GM12873 (cell line): Measurements from ENCODE around the gene THSD7B.

Source experiments
- TF ChIP-seq, protein P1 (sequence below): IDR thresholded peaks from 2 replicates; pipeline ENCODE4 v1.5.1; 2012; ENCODE audit warnings: low read depth, mild to moderate bottlenecking, moderate library complexity, low read length, control low read depth; ENCODE audit not compliant: insufficient read depth; ENCODE audit errors: missing control alignments

The THSD7B gene

DNA sequence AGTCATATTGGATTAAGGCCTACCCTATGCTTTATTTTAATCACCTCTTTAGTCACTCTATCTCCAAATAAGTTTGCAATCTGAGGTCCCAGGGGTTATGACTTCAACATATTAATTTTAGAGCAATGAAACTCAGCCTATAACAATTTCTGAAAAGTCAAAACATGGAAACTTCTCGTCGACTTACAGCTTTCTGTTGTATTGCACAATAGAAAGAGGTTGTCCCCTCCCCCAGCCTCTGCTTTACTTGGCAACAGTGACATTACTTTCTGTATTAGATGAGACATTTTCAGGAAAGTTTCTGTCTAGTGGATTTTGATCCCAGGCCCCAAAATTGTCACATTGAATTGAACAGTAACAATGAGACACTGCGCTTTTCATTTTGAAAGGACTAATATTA, 326.4 kb downstream of the THSD7B start:
- TF ChIP-seq, protein P1, sequence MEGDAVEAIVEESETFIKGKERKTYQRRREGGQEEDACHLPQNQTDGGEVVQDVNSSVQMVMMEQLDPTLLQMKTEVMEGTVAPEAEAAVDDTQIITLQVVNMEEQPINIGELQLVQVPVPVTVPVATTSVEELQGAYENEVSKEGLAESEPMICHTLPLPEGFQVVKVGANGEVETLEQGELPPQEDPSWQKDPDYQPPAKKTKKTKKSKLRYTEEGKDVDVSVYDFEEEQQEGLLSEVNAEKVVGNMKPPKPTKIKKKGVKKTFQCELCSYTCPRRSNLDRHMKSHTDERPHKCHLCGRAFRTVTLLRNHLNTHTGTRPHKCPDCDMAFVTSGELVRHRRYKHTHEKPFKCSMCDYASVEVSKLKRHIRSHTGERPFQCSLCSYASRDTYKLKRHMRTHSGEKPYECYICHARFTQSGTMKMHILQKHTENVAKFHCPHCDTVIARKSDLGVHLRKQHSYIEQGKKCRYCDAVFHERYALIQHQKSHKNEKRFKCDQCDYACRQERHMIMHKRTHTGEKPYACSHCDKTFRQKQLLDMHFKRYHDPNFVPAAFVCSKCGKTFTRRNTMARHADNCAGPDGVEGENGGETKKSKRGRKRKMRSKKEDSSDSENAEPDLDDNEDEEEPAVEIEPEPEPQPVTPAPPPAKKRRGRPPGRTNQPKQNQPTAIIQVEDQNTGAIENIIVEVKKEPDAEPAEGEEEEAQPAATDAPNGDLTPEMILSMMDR: no peak

DNA sequence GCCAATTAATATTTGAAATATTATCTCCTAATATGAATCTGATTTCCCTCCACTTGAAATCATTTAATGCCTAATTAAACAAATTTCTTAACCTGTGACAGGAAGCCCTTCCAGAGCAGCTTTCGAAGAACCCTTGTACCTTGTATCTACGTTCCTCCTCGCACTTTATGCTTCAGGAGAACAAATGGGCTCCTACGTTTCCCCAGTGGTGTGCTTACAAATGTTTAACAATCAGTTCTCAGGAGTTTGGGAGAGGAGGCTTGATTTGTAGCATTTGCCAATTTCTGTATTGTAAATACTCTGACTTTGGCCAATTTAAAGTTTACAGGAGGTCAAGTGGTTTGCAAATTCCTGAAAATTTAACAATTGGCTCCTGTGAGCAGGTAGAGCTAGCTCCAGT, 327.8 kb downstream of the THSD7B start:
- TF ChIP-seq, protein P1: no peak

DNA sequence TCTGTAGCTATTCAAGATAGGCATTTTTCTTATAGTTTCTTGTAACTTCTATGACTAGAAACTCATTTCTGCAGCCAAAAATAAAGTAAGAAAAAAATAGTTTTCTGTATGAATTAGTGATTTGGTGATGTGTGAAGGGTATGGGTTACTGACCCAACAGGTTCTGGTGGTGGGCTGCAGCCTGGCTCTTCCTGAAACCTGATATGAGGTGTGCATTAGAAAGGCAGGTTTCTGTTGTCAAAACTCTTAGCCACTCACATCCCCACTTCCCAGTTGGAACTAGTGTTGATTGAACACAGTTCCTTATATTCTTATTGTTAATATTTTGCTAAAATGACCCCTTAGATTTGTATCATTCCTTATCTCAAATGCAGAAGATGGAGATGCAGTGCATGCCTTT, 330.8 kb downstream of the THSD7B start:
- TF ChIP-seq, protein P1: no peak

DNA sequence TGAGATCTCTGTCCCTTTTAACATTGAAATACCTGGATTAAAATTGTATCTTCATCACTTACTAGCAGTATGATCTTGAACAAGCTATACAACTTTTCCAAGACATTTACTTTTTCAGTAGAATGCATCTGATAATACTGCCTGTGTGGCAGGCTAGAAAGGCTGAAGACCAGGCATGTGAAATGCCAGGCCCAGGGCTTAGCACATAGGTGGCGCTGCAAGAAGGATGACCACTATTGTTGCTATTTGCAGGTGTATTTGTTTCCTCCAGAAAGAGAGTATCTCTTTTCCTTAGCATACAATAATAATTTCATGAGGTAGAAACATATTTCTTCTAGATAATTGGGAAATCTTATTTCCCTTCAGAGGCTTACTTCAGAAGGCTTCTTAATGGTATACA, 331.3 kb downstream of the THSD7B start:
- TF ChIP-seq, protein P1: peak; percentile 30

DNA sequence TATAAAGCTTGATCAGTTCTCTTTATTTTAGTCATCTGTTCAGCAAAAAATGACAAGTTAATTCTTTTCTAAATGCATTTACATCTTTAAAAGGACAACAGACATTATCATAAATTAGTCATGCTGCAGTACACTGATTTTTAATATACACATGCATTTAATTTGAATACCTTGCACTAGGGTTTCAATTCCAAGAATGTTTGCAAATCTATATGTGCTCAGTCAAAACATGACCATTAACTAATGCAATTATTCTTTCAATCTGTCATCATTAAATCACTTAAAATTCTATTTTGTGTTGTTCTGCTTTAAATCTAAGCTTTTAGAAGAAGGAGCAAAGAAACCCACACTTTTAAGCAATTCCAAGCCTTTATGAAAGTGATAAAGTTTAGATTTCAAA, 342.6 kb downstream of the THSD7B start:
- TF ChIP-seq, protein P1: no peak

DNA sequence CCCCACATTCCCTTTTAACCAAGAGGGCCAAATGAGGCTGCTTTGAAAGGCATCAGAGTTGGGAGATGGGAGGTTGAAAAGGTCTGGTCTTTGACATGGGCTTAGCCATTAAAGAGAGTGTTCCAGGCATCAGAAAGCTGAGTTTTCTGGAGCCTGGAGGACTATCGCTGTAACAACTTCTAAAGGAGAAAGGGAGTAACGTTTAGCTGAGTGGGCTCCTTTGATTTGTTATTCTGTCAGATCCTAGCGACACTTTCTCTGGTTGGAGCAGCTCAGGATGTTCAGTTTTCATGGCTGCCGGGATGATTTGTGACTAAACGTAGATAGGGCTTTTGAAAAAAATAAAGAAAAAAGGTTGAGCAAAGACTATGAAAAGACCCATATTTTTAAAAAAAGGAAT, 346.6 kb downstream of the THSD7B start:
- TF ChIP-seq, protein P1: no peak

DNA sequence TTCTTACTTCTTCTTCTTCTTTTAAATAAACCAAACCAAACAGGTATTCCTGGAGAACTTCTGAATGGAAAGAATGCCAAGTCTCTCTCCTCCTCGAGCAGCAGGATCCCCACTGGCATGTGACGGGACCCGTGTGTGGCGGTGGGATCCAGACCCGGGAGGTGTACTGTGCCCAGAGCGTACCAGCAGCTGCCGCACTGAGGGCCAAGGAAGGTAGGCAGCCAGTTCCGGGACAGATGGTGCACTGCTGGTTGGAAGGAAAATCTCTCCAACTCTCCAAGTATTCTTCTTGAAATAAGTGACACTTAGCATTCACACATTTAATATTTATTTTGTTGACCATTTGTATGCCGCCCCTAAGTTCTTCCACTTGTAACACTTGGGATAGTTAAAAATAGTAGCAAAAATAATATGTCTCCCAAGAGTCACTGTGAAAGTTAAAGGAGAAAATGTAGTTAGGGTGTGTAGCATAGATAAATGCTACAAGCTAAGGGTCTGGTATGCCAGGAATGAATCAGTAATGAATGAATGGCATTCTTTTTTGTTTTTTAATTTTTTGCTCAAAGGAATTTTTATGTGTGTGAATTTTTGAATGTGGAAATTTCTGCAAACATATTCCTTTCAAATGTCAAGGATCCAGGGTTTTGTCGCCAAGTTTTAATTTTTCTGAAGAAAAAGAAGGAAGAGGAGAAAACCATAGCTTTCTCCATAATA, 349.9 kb downstream of the THSD7B start:
- TF ChIP-seq, protein P1: no peak
